ENCODE measurements around the gene PUS7.
A peak's percentile ranks its signal among the peaks of the same experiment; 100 is the strongest.
"Not testable (repeated sequence)": the region's sequence is repeated elsewhere in the genome, so short reads cannot be mapped to it uniquely, and the experiment has no call there.

Gene PUS7

DNA sequence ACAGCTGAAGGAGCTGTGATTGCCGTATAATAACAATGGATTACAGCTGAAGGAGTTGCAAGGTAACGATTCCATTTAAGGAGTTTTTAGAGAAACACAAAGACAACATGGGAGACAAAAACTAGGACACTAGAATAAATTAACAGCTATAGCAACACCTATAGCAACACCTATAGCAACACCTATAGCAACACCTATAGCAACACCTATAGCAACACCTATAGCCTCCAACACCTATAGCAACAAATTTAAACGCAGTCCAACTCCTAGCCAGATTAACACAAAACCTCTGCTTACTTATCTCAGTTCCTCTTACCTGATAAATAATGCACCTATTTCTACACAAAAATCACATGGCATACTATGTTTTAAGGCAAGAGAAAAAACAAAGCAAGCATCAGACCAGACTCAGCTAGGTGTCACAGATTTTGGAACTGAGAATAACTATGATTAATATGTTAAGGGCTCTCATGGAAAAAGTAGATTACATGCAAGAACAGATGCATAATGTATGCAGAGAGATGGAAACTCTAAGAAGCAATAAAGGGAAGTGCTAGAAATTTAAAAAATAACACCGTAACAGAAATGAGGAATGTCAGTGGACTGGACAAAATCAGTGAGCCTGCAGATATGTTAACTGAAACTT lies 77.6 kb downstream of the PUS7 start:
- no peak overlapping the region for H3K4me3 Mint-ChIP-seq
- TF ChIP-seq, protein P1, sequence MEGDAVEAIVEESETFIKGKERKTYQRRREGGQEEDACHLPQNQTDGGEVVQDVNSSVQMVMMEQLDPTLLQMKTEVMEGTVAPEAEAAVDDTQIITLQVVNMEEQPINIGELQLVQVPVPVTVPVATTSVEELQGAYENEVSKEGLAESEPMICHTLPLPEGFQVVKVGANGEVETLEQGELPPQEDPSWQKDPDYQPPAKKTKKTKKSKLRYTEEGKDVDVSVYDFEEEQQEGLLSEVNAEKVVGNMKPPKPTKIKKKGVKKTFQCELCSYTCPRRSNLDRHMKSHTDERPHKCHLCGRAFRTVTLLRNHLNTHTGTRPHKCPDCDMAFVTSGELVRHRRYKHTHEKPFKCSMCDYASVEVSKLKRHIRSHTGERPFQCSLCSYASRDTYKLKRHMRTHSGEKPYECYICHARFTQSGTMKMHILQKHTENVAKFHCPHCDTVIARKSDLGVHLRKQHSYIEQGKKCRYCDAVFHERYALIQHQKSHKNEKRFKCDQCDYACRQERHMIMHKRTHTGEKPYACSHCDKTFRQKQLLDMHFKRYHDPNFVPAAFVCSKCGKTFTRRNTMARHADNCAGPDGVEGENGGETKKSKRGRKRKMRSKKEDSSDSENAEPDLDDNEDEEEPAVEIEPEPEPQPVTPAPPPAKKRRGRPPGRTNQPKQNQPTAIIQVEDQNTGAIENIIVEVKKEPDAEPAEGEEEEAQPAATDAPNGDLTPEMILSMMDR (IDR thresholded peaks at IDR 0.05) = no peak
- no peaks in the 10 kb centered on the region for H3K27me3 Mint-ChIP-seq (ENCODE audit: low read depth, poor library complexity)
- H3K9me3 Mint-ChIP-seq = no peaks in the 10 kb centered on the region
- no peak overlapping the region for H3K27ac Mint-ChIP-seq
- no peaks in the 10 kb centered on the region for H3K36me3 Mint-ChIP-seq (ENCODE audit: low read depth)
- H3K4me1 Mint-ChIP-seq = no peaks in the 10 kb centered on the region
- DNase-seq = no peak

DNA sequence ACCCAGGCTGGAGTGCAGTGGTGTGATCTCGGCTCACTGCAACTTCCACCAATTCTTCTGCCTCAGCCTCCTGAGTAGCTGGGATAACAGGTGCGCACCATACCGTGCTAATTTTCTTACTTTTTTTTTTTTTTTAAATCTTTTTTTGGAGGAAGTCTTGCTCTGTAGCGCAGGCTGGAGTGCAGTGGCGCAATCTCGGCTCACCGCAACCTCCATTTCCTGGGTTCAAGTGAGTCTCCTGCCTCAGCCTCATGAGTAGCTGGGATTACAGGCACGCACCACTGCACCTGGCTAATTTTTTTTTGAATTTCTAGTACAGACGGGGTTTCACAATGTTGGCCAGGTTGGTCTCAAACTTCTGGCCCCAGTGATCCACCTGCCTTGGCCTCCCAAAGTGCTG lies 79.9 kb downstream of the PUS7 start:
- not testable (repeated sequence) for H3K9me3 Mint-ChIP-seq; H3K4me1 Mint-ChIP-seq; H3K27ac Mint-ChIP-seq; H3K36me3 Mint-ChIP-seq (ENCODE audit: low read depth); DNase-seq; H3K27me3 Mint-ChIP-seq (ENCODE audit: low read depth, poor library complexity); H3K4me3 Mint-ChIP-seq

DNA sequence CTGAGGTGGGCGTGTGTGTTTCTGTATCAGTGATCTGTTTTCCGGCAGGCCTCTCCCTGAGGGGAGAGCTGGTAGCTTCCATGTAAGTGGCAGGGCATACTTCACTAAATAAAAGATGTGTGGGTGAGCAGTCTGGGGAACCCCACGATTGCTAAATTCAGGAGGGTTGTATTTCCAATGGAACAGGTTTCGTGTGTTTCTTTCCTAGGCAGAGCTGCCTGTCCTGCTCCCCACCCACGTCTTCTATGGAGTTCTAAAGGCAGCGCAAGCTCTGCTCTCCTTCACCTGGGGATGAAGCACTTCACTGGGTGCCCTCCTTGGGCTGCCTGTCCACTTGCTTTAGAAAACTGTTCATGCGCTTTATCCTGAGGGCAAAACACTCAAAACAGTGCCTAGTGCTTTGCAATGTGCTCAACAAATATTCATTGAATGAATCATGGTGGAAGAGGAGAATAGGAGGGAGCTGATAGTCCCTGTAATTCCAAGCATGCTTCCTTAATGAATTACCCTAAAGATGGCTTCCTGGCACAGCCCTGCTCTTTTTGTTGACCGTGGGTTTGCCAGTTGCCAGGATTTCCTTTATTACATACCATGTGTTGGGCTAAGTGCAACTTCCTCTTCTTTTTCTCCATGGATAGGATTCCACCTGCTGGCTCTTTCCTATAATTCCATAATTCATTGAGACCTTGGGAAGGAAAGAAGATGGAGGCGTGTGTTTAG lies 82.7 kb downstream of the PUS7 start:
- TF ChIP-seq, protein P1 (IDR thresholded peaks at IDR 0.05) = no peak
- H3K9me3 Mint-ChIP-seq = no peaks in the 10 kb centered on the region
- no peak overlapping the region for H3K4me3 Mint-ChIP-seq
- peak overlapping the region; percentile 68 for H3K27ac Mint-ChIP-seq
- no peaks in the 10 kb centered on the region for H3K4me1 Mint-ChIP-seq
- no peaks in the 10 kb centered on the region for H3K36me3 Mint-ChIP-seq (ENCODE audit: low read depth)
- peaks cover 4% of the 10 kb centered on the region for H3K27me3 Mint-ChIP-seq (ENCODE audit: low read depth, poor library complexity)
- DNase-seq = no peak

DNA sequence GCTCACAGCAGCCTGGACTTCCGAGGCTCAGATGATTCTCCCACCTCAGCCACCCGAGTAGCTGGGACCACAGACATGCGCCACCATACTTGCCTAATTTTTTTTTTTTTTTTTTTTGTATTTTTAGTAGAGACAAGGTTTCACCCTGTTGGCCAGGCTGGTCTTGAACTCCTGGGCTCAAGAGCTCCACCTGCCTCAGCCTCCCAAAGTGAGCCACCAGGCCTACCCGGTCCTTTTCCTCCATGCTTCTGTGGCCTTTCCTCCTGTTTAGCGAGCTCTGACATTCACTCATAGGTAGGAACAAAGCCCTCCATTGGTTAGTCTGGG lies 83.3 kb downstream of the PUS7 start:
- Mint-ChIP-seq H3K36me3 (ENCODE audit: low read depth) (no peaks in the 10 kb centered on the region), H3K9me3 (no peaks in the 10 kb centered on the region), H3K27ac (peak overlapping the region; percentile 68), H3K27me3 (ENCODE audit: low read depth, poor library complexity) (peaks cover 4% of the 10 kb centered on the region), H3K4me3 (no peak overlapping the region), H3K4me1 (no peaks in the 10 kb centered on the region)
- TF ChIP-seq, protein P1 (IDR thresholded peaks at IDR 0.05) = no peak
- no peak for DNase-seq

DNA sequence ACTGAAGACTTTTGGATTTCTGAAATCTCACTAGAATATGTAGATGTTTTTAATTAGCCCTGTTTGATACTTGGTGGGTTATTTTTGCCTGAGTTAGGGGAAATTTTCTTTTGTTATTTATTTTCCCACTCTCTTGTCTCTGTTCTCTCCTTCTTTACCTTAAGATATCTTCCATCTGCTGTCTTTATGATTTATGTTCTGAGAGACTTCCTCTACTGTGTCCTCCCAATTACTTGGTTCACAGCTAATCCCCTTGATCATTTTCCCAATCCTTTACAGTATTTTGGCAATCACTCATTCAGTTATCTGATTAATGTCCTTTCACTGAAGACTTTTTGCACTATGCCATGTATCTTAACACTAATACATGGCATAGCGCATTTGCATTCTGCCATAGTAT lies 83.8 kb downstream of the PUS7 start:
- no peaks in the 10 kb centered on the region for H3K9me3 Mint-ChIP-seq
- TF ChIP-seq, protein P1 (IDR thresholded peaks at IDR 0.05) = no peak
- no peak overlapping the region for H3K4me3 Mint-ChIP-seq
- no peak for DNase-seq
- no peaks in the 10 kb centered on the region for H3K4me1 Mint-ChIP-seq
- no peaks in the 10 kb centered on the region for H3K36me3 Mint-ChIP-seq (ENCODE audit: low read depth)
- no peak overlapping the region for H3K27ac Mint-ChIP-seq
- H3K27me3 Mint-ChIP-seq (ENCODE audit: low read depth, poor library complexity) = peaks cover 4% of the 10 kb centered on the region

DNA sequence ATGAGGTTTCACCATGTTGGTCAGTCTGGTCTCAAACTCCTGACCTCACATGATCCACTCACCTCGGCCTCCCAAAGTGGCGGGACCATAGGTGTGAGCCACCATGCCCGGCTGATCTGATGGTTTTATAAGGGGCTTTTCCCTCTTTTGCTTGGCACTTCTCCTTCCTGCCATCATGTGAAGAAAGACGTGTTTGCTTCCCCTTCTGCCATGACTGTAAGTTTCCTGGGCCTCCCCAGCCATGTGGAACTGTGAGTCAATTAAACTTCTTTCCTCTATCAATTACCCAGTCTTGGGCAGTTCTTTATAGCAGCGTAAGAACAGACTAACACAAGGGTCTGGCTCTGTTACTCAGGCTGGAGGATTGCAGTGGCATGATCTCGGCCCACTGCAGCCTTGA lies 84.7 kb downstream of the PUS7 start:
- not testable (repeated sequence) for H3K4me1 Mint-ChIP-seq; H3K9me3 Mint-ChIP-seq; H3K27ac Mint-ChIP-seq; H3K4me3 Mint-ChIP-seq; H3K27me3 Mint-ChIP-seq (ENCODE audit: low read depth, poor library complexity); H3K36me3 Mint-ChIP-seq (ENCODE audit: low read depth); DNase-seq

Measured in nephron progenitor cell (in vitro differentiated cells).